ENCODE measurements around the gene SOBP. TPM values are rescaled to one million over a fixed set of nuclear protein-coding genes. Genes with fewer than 3 reads are reported as not detected.

SOBP gene
- total RNA-seq, 4 donors from 2014 or later, result 2.6 to 21.2 (median 8.7) TPM

DNA sequence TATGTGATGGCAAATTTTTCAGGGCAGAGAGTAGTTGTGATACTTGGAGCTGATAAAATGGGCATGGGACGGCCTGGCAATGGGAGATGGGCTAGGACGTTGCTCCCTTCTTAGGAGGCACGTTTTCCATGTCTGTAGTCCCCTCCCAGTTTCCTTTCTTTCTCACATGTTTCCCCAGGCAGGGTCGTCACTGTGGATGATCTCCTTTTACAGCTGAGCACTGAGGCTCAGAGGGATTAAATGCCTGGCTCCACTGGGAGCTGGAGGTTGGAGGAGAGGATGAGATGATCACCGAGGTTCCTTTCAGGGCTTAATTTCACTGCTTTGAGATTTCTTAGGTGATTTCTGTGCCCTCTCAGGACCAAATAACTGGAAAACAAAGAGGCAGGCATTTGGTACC is 136.7 kb downstream of the SOBP start:
- Histone ChIP-seq H3K4me3 (no peak overlapping the region), H3K9me3 (no peaks in the 10 kb centered on the region), H3K27ac (no peak overlapping the region), H3K36me3 (no peaks in the 10 kb centered on the region), H3K27me3 (no peaks in the 10 kb centered on the region), H3K4me1 (no peaks in the 10 kb centered on the region)
- DNase-seq, result no peak
- intact Hi-C loops (cut with DNase I; ENCODE audit: low total_unique reads), result no loop called here
- TF ChIP-seq, protein P1, sequence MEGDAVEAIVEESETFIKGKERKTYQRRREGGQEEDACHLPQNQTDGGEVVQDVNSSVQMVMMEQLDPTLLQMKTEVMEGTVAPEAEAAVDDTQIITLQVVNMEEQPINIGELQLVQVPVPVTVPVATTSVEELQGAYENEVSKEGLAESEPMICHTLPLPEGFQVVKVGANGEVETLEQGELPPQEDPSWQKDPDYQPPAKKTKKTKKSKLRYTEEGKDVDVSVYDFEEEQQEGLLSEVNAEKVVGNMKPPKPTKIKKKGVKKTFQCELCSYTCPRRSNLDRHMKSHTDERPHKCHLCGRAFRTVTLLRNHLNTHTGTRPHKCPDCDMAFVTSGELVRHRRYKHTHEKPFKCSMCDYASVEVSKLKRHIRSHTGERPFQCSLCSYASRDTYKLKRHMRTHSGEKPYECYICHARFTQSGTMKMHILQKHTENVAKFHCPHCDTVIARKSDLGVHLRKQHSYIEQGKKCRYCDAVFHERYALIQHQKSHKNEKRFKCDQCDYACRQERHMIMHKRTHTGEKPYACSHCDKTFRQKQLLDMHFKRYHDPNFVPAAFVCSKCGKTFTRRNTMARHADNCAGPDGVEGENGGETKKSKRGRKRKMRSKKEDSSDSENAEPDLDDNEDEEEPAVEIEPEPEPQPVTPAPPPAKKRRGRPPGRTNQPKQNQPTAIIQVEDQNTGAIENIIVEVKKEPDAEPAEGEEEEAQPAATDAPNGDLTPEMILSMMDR (IDR thresholded peaks at IDR 0.05), result no peak
- no peak for TF ChIP-seq POLR2A (IDR thresholded peaks at IDR 0.05)

DNA sequence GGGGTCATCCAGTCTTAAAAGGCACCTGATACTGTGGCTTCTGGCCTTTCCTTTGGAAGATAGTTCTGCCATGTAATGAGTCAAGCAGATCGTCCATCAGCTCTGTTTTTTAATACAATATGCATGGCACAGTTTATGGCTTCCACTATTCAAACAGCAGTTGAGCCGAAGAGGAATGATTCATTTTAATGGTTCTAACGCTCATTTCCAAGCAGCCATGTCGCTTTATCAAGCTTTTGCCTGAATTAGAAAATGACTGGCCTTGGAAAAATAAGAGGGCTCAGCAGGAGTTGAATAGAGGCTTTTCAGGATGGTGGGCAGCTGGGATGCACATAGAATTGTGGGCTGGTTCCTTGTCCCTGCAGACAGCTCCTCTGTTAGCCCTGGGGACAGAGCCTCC is 138.1 kb downstream of the SOBP start:
- H3K36me3 ChIP-seq, result no peaks in the 10 kb centered on the region
- H3K27ac ChIP-seq, result no peak overlapping the region
- no peaks in the 10 kb centered on the region for H3K9me3 ChIP-seq
- no peaks in the 10 kb centered on the region for H3K4me1 ChIP-seq
- TF ChIP-seq, protein P1 (IDR thresholded peaks at IDR 0.05), result no peak
- TF ChIP-seq POLR2A (IDR thresholded peaks at IDR 0.05), result no peak
- intact Hi-C loops (cut with DNase I; ENCODE audit: low total_unique reads), result no loop called here
- no peak for DNase-seq
- no peaks in the 10 kb centered on the region for H3K27me3 ChIP-seq
- H3K4me3 ChIP-seq, result no peak overlapping the region

DNA sequence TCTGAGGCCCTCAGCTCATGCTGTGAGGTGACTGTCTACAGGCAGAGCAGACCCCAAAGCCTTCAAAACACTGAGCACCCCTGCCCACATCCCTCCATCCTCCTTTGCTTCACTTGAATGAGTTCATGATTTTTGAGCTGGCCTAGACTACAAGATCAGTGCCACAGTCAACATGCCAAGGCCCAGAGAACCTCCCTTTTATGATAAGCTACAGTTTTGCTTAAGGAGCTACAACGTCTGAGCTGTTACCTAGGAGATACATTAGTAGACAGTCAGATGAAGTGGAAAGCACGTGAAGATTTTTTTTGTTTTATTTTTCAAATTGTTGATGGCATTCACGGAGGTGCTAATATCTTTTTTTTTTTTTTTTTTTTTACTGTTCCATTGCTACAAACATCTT is 139.0 kb downstream of the SOBP start:
- DNase-seq, result no peak
- H3K4me1 ChIP-seq, result no peaks in the 10 kb centered on the region
- intact Hi-C loops (cut with DNase I; ENCODE audit: low total_unique reads), result no loop called here
- TF ChIP-seq, protein P1 (IDR thresholded peaks at IDR 0.05), result no peak
- no peak for TF ChIP-seq POLR2A (IDR thresholded peaks at IDR 0.05)
- H3K36me3 ChIP-seq, result no peaks in the 10 kb centered on the region
- no peaks in the 10 kb centered on the region for H3K9me3 ChIP-seq
- H3K27me3 ChIP-seq, result no peaks in the 10 kb centered on the region
- H3K27ac ChIP-seq, result no peak overlapping the region
- H3K4me3 ChIP-seq, result no peak overlapping the region

DNA sequence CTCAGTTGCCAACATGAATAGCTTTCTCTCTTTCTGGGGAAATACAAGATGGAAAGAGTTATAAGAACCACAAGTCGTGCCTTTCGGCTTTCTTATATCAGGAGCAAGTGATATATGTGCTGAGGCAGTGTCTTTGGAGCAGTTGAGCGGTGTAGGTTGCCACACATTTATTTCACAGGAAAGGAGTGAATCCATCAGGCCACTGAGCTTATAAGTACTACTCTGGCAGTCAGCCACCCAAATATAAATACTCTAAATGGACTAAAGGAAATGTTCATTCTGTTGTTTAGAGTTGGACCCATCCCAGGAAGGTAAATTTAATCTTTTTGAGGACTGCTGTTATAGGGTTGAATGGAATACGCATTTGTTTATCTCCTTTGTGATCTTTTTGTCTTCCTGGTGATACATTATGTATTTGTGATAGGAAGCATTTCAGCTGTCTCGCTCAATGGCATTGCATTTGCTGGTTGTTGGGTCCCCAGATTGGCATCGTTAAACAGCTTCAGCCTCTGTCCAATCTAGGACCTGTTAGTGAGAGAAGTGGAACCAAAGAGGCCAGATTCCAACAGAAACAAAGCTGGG is 139.7 kb downstream of the SOBP start:
- H3K27ac ChIP-seq, result no peak overlapping the region

DNA sequence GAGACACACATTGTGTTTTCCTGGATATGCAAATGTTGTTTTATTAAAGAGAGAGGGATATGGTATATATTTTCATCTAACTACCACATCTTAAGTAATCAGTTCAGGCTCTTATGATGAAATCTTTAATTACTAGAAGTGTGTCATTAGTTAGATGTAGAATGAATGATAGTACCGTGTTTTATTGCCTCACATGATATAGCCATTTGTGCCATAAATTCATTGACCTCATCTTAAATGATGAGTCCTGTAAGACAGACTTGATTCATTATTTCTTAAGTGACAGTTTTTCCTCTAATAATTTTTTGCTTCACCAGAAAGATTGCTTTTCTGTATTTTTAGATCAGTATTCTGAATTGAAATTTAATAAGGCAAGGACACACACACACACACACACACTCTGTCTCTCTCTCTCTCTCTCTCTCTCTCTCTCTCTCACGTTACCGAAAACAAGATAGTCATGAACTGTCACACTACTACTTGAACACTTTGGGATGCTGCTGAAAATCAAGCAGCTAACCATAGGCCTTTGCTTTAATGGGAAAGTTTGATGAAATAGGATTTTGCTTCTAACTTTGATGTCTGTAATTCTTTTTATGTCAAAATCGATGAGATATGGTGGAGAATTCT is 140.5 kb downstream of the SOBP start:
- H3K9me3 ChIP-seq, result no peaks in the 10 kb centered on the region
- no peak overlapping the region for H3K4me3 ChIP-seq
- no peak for TF ChIP-seq POLR2A (IDR thresholded peaks at IDR 0.05)
- TF ChIP-seq, protein P1 (IDR thresholded peaks at IDR 0.05), result no peak
- H3K4me1 ChIP-seq, result no peaks in the 10 kb centered on the region
- intact Hi-C loops (cut with DNase I; ENCODE audit: low total_unique reads), result no loop called here
- no peak for DNase-seq
- no peaks in the 10 kb centered on the region for H3K36me3 ChIP-seq
- H3K27me3 ChIP-seq, result no peaks in the 10 kb centered on the region
- no peak overlapping the region for H3K27ac ChIP-seq

More for the DNA sequence above, 139.7 kb downstream of the SOBP start:
- intact Hi-C loops (cut with DNase I; ENCODE audit: low total_unique reads), result no loop called here
- Histone ChIP-seq H3K4me1 (no peaks in the 10 kb centered on the region), H3K27me3 (no peaks in the 10 kb centered on the region), H3K4me3 (no peak overlapping the region), H3K9me3 (no peaks in the 10 kb centered on the region), H3K36me3 (no peaks in the 10 kb centered on the region)
- TF ChIP-seq POLR2A (IDR thresholded peaks at IDR 0.05), result no peak
- TF ChIP-seq, protein P1 (IDR thresholded peaks at IDR 0.05), result no peak
- no peak for DNase-seq
